ENCODE data around the gene MRTFB.

The MRTFB gene

GRCh38 chr16:14061732-14062259, 9.3 kb upstream of the MRTFB start:
- POLR2A ChIA-PET: no interaction called here
- H3K4me3 ChIP-seq (ENCODE audit: low read depth, low read length): no peak overlapping the region
- DNase-seq (ENCODE audit: low read depth, low spot score): no peak
- TF ChIP-seq CTCF (IDR thresholded peaks at IDR 0.05; ENCODE audit: insufficient read depth, low read length, missing control alignments): no peak
- CTCF ChIA-PET: interaction anchor here (1.0 to 1.4 kb wide), 2 partner anchors 38 to 143 kb away, joined by 3 read pairs; no protein-coding TSS in a partner anchor

GRCh38 chr16:14062261-14062660, 8.9 kb upstream of the MRTFB start:
- no peak overlapping the region for H3K4me3 ChIP-seq (ENCODE audit: low read depth, low read length)
- POLR2A ChIA-PET: no interaction called here
- TF ChIP-seq CTCF (IDR thresholded peaks at IDR 0.05; ENCODE audit: insufficient read depth, low read length, missing control alignments): no peak
- CTCF ChIA-PET: interaction anchor here (1.0 to 1.4 kb wide), 2 partner anchors 38 to 144 kb away, joined by 3 read pairs; no protein-coding TSS in a partner anchor
- DNase-seq (ENCODE audit: low read depth, low spot score): no peak

- ChIA-PET POLR2A (no interaction called here), CTCF (no interaction called here)
- no peak overlapping the region for H3K4me3 ChIP-seq (ENCODE audit: low read depth, low read length)
- TF ChIP-seq CTCF (IDR thresholded peaks at IDR 0.05; ENCODE audit: insufficient read depth, low read length, missing control alignments): no peak
- no peak for DNase-seq (ENCODE audit: low read depth, low spot score)
Observed at GRCh38 chr16:14063618-14064581, 7.2 kb upstream of the MRTFB start.

GRCh38 chr16:14069818-14070217, 1.3 kb upstream of the MRTFB start:
- H3K4me3 ChIP-seq (ENCODE audit: low read depth, low read length): no peak overlapping the region
- CTCF ChIA-PET: interaction anchor here (1.2 kb wide), 1 partner anchor 10 kb away, joined by 4 read pairs; no protein-coding TSS in a partner anchor
- DNase-seq (ENCODE audit: low read depth, low spot score): no peak
- no peak for TF ChIP-seq CTCF (IDR thresholded peaks at IDR 0.05; ENCODE audit: insufficient read depth, low read length, missing control alignments)
- POLR2A ChIA-PET: no interaction called here

- H3K4me3 ChIP-seq (ENCODE audit: low read depth, low read length): peak overlapping the region; percentile 90
- POLR2A ChIA-PET: no interaction called here
- DNase-seq (ENCODE audit: low read depth, low spot score): no peak
- CTCF ChIA-PET: no interaction called here
- TF ChIP-seq CTCF (IDR thresholded peaks at IDR 0.05; ENCODE audit: insufficient read depth, low read length, missing control alignments): no peak
Observed at GRCh38 chr16:14070555-14070876, 603 bp upstream of the MRTFB start.

- POLR2A ChIA-PET: no interaction called here
- CTCF ChIA-PET: interaction anchor here (1.0 to 2.0 kb wide), 2 partner anchors 147 to 148 kb away, joined by 3 to 6 read pairs; no protein-coding TSS in a partner anchor
- no peak for TF ChIP-seq CTCF (IDR thresholded peaks at IDR 0.05; ENCODE audit: insufficient read depth, low read length, missing control alignments)
- peak overlapping the region; percentile 90 for H3K4me3 ChIP-seq (ENCODE audit: low read depth, low read length)
- DNase-seq (ENCODE audit: low read depth, low spot score): no peak
Observed at GRCh38 chr16:14071576-14072271, 605 bp downstream of the MRTFB start.
